Measurements from ENCODE around the gene NDFIP2.

GRCh38 chr13:79508224-79508961 is 27.4 kb downstream of the NDFIP2 start:
- no peak for TF ChIP-seq CTCF (conservative IDR thresholded peaks at IDR 0.05; ENCODE audit: low read length)
- TF ChIP-seq EZH2phosphoT487 (IDR thresholded peaks at IDR 0.05; ENCODE audit: borderline replicate concordance), result no peak

Data from Loucy (cell line).